HG02943 (cell line): Measurements from ENCODE around the gene AKAP17A.
"Not testable (repeated sequence)": the region's sequence is repeated elsewhere in the genome, so short reads cannot be mapped to it uniquely, and the experiment has no call there.

Experiments
- ATAC-seq: cut with Tn5 transposase; IDR thresholded peaks from one replicate; pipeline ENCODE4 v1.9.1; 2021; ENCODE audit warnings: mild to moderate bottlenecking, low read depth, moderate library complexity; ENCODE audit not compliant: unreplicated experiment

AKAP17A gene

DNA sequence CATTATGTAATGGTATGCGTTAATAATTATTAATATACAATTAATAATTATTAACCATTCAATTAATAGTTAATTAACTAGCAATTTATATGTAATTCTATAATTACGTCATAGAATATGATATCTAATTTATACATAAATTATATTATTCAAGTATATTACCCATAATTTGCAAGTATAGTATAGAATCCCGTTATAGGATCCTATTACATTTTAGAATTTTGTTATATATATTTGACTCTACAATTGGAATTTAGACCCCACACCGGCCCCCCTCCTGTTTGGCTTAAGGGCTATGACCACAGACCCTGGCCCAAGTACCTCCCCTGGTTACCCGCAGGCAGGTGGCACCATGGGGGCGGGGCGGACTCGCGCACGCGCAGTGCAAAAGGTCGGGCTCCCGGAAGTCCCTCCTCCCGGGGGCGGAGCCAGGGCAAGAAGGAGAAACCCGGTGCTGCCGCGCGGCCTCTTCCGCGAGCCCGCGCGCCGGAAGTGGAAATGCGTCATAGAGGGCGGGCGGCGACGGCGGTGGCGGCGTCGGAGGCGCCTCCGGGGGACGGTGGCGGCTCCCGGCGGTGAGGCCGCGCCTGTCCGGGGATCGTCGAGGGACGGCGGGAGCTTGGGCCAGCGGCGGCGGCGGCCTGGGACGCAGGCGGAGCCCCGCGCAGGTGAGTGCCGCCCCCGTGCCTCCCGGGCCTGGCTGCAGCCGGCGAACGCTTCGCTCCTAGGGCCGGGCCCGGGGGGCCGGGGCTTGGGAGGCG is at the start of gene AKAP17A:
AKAP17A (plus strand) TSS at position 503 of the 761 bp plus-strand sequence. CDS start 1,859 bp downstream, outside the sequence.
- peak; percentile 84 for ATAC-seq

DNA sequence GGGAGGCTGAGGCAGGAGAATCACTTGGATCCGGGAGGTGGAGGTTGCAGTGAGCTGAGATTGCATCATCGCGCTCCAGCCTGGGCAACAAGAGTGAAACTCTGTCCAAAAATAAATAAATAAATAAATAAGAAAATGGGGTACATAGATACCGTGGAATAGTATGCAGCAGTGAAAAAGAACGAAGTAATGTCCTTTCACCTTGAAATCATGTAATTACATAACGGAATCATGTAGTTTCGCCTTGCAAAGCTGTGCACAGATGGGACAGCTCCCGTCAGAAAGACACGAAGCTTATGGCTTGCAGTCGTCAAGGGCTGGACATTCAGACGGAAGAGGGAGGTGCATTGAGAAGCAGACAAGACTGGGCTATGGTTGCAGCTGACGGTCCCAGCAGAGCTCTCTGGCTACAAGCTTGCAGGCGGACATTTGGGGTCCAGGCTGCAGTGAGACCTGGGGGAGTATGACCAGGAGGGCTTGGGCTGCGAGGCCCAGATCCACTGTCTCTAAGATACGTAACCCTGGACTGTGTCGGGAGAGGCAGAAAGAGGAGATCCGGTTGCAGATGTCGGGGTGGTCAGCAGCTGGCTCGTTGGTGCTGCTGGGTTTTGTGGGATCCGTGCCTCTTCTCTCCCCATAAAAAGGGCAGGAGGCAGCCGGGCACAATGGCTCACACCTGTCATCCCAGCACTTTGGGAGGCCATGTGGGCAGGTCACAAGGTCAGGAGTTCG is 48.2 kb upstream of the AKAP17A start:
- ATAC-seq = no peak

- no peak for ATAC-seq
Observed at GRCh38 chrX:1545776-1546408, 45.5 kb upstream of the AKAP17A start.

DNA sequence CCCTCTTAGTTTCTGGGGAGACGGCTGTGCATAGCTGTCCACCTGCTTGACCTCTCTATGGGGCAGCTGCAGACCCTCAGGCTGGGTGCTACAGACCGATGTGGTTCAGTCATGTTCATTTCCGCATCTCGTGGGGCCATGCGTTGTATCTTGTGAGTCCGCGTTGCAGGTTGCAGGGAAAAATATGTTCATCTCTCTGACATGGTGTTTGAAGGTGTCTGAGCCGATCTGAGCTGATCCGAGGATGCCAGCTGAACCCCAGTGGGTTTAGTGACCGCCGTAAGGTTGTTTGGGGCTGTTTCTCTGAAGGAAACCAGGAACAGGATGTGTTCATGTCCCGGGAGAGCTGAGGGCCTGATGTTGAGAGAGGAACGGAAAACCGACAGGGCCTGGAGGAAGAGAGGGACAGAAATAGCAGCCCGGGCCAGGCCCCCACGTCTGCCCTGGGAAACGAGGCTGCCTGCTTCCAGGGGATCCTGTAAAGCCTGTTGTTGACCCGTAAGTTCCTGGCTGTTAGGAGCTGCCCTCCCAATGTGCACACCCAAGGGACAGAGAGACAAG is 44.6 kb upstream of the AKAP17A start:
- ATAC-seq = no peak

GRCh38 chrX:1551959-1552546 is 39.4 kb upstream of the AKAP17A start:
- no peak for ATAC-seq

GRCh38 chrX:1554469-1555210 is 36.8 kb upstream of the AKAP17A start:
- ATAC-seq = no peak

- ATAC-seq = no peak
Observed at GRCh38 chrX:1555370-1555769, 36.0 kb upstream of the AKAP17A start.

- not testable (repeated sequence) for ATAC-seq
Observed at GRCh38 chrX:1557442-1557841, 34.0 kb upstream of the AKAP17A start.

- ATAC-seq = no peak
Observed at GRCh38 chrX:1558761-1559468, 32.5 kb upstream of the AKAP17A start.

- ATAC-seq = no peak
Observed at GRCh38 chrX:1561164-1561563, 30.2 kb upstream of the AKAP17A start.

DNA sequence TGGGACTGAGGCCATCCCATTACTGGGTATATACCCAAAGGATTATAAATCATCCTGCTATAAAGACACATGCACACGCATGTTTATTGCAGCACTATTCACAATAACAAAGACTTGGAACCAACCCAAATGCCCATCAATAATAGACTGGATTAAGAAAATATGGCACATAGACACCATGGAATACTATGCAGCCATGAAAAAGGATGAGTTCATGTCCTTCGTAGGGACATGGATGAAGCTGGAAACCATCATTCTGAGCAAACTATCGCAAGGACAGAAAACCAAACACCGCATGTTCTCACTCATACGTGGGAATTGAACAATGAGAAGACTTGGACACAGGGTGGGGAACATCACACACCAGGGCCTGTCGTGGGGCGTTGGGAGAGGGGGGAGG is 27.3 kb upstream of the AKAP17A start:
- ATAC-seq = not testable (repeated sequence)

DNA sequence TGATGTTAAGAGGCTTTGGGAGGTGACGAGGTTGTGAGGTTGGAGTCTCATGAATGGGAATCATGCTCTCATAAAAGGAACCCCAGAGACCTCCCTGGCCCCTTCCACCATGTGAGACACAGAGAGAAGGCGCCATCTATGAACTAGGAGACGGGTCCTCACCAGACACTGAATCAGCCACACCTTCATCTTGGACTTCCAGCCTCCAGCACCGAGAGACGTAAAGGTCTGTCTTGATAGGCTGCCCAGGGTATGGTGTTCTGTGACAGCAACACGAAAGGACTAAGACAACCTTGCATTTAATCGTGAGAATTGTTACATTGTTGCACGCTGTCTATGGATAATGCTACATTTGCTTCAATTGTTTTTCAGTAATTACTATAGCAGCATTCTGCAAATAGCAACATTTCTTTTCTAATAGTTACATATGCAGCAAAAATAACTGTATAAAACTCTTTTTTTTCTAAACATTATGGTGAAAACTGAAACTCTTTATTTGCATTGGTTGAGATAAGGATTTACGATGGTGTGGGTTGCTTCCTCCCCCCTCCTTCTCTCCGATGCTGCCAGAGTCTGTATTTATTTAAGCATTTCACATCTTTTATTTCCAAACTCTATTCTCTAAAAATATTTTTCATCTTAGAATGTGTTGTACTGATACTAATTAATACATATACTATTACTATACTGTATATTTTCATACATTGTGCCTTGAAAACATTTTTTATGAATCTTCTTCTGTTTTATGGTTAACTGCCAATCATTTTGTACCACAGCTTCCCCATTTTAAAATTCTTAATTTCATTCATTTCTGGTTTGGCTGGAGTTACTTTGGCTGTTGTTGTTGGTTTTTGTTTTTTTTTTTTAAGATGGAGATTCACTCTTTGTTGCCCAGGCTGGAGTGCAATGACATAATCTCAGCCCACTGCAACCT is 26.4 kb upstream of the AKAP17A start:
- no peak for ATAC-seq

DNA sequence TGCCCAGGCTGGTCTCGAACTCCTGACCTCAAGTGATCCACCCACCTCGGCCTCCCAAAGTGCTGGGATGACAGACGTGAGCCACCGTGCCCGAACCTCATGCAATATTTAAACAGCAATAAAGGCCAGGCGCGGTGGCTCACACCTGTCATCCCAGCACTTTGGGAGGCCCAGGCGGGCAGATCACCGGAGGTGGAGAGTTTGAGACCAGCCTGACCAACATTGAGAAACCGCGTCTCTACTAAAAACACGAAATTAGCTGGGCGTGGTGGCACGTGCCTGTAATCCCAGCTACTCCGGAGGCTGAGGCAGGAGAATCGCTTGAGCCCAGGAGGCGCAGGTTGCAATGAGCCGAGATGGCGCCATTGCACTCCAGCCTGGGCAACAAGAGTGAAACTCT is 17.2 kb upstream of the AKAP17A start:
- not testable (repeated sequence) for ATAC-seq

- no peak for ATAC-seq
Observed at GRCh38 chrX:1576201-1576992, 15.0 kb upstream of the AKAP17A start.

DNA sequence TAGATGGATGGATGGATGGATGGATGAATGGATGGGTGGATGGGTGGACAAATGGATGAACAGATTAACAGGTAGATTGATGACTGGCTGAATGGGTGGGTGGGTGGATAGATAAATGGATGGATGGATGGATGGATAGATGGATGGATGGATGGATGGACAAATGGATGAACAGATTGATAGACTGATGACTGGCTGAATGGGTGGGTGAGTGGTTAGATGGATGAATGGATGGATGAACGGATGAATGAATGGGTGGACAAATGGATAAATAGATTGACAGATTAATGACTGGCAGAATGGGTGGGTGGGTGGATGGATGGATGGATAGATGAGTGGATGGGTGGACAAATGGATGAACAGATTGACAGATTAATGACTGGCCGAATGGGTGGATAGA is 13.6 kb upstream of the AKAP17A start:
- no peak for ATAC-seq

- no peak for ATAC-seq
Observed at GRCh38 chrX:1578511-1579173, 12.8 kb upstream of the AKAP17A start.

DNA sequence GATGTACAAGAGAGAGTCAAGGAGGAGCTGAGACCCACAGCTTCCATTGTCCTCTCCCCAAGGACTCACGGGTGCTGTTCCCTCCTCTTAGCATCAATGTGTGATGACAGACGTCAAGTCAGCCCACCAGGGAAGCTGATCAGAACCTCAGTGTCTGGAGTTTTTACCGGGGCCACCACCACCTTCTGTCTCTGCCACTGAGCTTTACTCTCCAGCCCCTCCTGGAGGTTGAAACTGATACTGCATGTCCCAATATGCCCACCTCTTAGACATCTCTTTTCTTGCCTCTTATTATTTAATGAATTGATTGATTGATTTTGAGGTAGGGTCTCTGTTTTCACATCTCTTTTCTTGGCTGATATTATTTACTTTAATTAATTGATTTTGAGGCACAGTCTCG is 10.3 kb upstream of the AKAP17A start:
- ATAC-seq = no peak
